Measurements from ENCODE around the gene ATOX1. TPM values are rescaled to one million over a fixed set of nuclear protein-coding genes. Genes with fewer than 3 reads are reported as not detected.

Gene ATOX1
- total RNA-seq, 2 experiments from 2014 or later = 83.1 to 89.9 TPM

DNA sequence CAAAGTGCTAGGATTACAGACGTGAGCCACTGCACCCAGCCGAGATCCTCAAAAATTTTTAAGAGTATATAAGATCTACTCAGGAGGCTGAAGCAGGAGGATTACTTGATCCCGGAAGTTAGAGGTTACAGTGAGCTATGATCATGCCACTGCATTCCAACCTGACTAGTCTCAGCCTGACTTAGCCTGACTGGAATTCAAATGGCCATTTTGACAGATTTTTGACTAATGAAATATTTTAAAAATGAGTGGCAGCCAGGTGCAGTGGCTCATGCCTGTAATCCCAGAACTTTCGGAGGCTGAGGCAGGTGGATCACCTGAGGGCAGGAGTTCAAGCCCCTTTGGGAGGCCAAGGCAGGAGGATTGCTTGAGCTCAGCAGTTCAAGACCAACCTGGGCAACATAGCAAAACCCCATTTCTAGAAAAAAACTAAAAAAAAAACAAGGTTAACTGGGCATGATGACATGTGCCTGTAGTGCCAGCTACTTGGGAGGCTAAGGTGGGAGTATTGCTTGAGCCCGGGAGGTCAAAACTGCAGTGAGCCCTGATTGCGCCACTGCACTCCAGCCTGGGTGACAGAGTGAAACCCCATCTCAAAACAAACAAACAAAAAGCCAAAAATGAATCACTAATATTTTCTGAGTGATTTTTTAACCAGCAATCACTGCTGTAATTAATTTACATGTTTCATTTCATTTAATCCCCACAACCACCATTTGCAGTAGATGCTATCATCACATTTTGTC, 16.6 kb downstream of the ATOX1 start:
- no peak overlapping the region for H3K4me3 Mint-ChIP-seq
- no peaks in the 10 kb centered on the region for H3K27me3 Mint-ChIP-seq
- CTCF ChIA-PET = interaction anchor here (0.6 to 10.7 kb wide), 21 partner anchors 8 to 493 kb away, joined by 3 to 156 read pairs (median 4); partner anchors contain the start of genes G3BP1 and SLC36A1
- peaks cover 19% of the 10 kb centered on the region for H3K36me3 Mint-ChIP-seq
- no peaks in the 10 kb centered on the region for H3K9me3 Mint-ChIP-seq
- peaks cover 36% of the 10 kb centered on the region for H3K4me1 Mint-ChIP-seq (ENCODE audit: low read depth)
- POLR2A ChIA-PET = no interaction called here
- DNase-seq = no peak
- H3K27ac Mint-ChIP-seq = no peak overlapping the region
- intact Hi-C loops (cut with micrococcal nuclease) = no loop called here

DNA sequence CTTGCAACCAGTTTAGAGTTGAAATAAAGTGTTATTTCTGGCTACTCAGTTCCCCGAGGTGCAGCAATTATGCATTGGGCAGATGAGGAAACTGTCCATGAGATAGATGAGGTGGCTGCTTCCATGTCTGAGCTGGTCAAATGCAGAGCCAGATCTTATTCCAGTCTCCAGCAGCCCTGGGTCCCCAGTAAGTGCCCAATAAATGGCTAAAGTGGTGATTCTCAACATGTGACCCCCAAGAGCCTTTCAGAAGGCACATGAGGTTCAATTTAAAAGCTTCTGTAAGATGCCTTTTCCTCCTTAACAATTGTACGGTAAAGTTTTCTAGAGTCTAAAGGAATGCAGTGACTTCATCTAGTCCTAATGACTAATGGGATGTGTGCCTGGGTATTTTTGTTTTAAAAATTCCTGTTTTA, 17.5 kb downstream of the ATOX1 start:
- POLR2A ChIA-PET = interaction anchor here (0.6 kb wide), 1 partner anchor 15 kb away, joined by 3 read pairs; no protein-coding TSS in a partner anchor

DNA sequence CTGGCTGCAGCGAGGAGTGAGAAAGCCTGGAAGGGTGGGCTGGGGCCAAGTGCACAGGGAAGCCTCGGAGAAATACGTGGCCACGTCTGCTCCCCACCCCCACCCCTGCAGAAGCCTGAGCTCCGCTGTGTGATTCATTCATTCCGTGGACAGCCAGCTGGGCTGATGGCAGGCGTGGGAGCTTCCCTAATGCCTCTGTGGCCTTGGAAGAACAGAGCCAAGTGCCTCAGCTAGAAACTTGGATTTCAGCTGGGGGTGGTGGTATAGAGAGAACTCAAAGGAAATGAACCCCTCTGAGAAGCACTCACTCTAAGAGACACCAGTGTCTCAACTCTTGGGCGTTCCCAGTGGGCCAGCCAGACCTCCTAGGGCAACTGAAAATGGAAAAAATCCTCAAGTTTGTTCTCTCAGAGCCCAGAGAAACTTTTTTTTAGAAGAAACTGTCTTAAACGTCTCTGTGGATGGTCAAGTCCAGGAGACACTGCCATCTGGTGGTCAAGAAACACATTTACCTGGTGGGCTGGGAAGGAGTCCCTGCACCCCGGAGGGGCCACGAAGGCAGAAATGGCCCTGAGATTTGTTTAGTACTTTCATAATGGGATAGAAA, 18.0 kb downstream of the ATOX1 start:
- Mint-ChIP-seq H3K27me3 (no peaks in the 10 kb centered on the region), H3K9me3 (no peaks in the 10 kb centered on the region), H3K4me3 (no peak overlapping the region), H3K27ac (no peak overlapping the region), H3K4me1 (ENCODE audit: low read depth) (peaks cover 23% of the 10 kb centered on the region), H3K36me3 (peaks cover 18% of the 10 kb centered on the region)
- peak; percentile 55 for DNase-seq
- ChIA-PET POLR2A (interaction anchor here (0.6 kb wide), 1 partner anchor 16 kb away, joined by 3 read pairs; no protein-coding TSS in a partner anchor), CTCF (interaction anchor here (0.6 to 10.7 kb wide), 22 partner anchors 10 to 293 kb away, joined by 3 to 156 read pairs (median 5); partner anchors contain the start of genes ATOX1, G3BP1, SLC36A1 and SPARC)
- intact Hi-C loops (cut with micrococcal nuclease) = loop anchor here (1.0 kb wide), 2 partner anchors 31 to 81 kb away; partner anchors contain the start of gene G3BP1

More for the DNA sequence above, 17.5 kb downstream of the ATOX1 start:
- intact Hi-C loops (cut with micrococcal nuclease) = loop anchor here (1.0 kb wide), 2 partner anchors 30 to 82 kb away; partner anchors contain the start of gene G3BP1
- Mint-ChIP-seq H3K27ac (no peak overlapping the region), H3K4me1 (ENCODE audit: low read depth) (peaks cover 27% of the 10 kb centered on the region), H3K27me3 (no peaks in the 10 kb centered on the region), H3K4me3 (no peak overlapping the region), H3K36me3 (peaks cover 19% of the 10 kb centered on the region), H3K9me3 (no peaks in the 10 kb centered on the region)
- no peak for DNase-seq
- CTCF ChIA-PET = interaction anchor here (0.7 to 10.7 kb wide), 20 partner anchors 9 to 294 kb away, joined by 3 to 156 read pairs (median 4); partner anchors contain the start of genes G3BP1 and SLC36A1

DNA sequence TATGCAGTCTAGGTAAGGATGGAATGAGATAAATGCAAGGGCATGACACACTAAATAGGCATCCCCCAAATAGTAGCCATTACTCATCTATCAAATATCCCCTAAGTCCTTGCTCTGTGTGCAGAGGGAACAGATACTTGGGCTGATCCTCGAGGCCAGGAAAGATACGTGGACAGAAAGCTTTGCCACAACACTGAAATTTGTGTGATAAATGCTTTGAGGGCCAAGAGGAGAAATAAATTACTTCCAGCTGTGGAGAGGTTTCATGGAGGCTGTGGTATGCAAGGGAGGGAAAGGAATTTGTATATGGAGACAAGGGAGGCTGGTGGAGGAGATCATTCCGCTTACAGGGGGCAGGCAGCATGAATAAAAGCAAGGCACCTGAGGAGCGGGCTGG, 18.5 kb downstream of the ATOX1 start:
- Mint-ChIP-seq H3K36me3 (peaks cover 13% of the 10 kb centered on the region), H3K27ac (no peak overlapping the region), H3K9me3 (no peaks in the 10 kb centered on the region), H3K27me3 (no peaks in the 10 kb centered on the region), H3K4me1 (ENCODE audit: low read depth) (peaks cover 18% of the 10 kb centered on the region), H3K4me3 (no peak overlapping the region)
- DNase-seq = no peak
- POLR2A ChIA-PET = no interaction called here
- CTCF ChIA-PET = interaction anchor here (0.6 to 10.7 kb wide), 20 partner anchors 8 to 292 kb away, joined by 3 to 156 read pairs (median 5); partner anchors contain the start of genes ATOX1, G3BP1, SLC36A1 and SPARC
- intact Hi-C loops (cut with micrococcal nuclease) = loop anchor here (1.0 kb wide), 2 partner anchors 31 to 81 kb away; partner anchors contain the start of gene G3BP1

DNA sequence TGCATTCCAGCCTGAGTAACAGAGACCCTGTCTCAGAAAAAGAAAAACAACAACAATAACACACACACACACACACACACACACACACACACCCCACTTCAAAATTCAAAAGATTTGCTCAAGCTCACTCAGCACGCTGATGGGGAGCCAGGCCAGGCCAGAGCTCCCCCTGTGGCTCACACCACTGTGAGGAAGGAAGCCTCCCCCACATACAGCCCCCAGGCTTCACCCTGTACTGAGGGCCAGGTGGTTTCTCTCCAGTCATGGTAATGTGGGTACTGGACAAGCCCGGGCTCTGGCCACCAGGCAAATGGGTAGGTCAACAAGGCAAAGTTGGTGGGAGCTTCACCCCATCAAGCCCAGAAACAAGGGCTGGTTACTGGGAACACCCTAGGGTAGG, 19.0 kb downstream of the ATOX1 start:
- ChIA-PET POLR2A (no interaction called here), CTCF (interaction anchor here (0.6 to 10.7 kb wide), 14 partner anchors 8 to 519 kb away, joined by 3 to 156 read pairs (median 4); partner anchors contain the start of gene G3BP1)
- H3K9me3 Mint-ChIP-seq = no peaks in the 10 kb centered on the region
- intact Hi-C loops (cut with micrococcal nuclease) = no loop called here
- H3K4me1 Mint-ChIP-seq (ENCODE audit: low read depth) = peaks cover 13% of the 10 kb centered on the region
- H3K27me3 Mint-ChIP-seq = no peaks in the 10 kb centered on the region
- H3K36me3 Mint-ChIP-seq = peaks cover 12% of the 10 kb centered on the region
- no peak overlapping the region for H3K4me3 Mint-ChIP-seq
- no peak overlapping the region for H3K27ac Mint-ChIP-seq
- DNase-seq = no peak

DNA sequence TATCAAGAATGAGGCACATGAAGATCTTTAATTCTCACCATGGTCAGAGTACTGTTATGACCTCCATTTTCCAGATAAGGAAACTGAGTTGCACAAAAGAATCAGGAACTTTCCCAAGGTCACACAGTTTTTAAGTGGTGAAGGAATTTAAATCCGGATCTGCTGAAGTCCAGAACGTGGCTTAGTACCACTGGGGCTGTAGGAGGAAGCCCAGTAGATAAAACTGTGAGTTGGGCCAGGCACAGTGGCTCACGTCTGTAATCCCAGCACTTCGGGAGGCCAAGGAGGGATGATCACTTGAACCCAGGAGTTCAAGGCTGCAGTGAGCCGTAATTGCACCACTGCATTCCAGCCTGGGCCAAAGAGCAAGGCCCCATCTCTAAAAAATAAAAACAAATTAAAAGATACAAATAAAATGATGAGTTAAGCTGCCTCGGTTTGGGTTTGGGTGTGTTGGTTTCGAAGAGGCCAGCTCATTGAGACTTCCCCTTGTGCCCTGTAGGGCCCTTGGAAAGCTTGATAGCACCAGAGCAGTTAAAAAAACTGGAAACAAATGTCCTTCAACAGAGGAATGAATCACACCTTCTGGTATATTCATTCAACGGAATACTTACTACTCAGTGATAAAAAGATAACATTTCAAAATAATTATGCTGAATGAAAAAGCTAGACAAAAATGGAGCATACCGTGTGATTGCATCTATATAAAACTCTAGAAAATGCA, 20.1 kb downstream of the ATOX1 start:
- Mint-ChIP-seq H3K4me3 (no peak overlapping the region), H3K27me3 (no peaks in the 10 kb centered on the region), H3K27ac (no peak overlapping the region), H3K4me1 (ENCODE audit: low read depth) (peaks cover 10% of the 10 kb centered on the region), H3K36me3 (peaks cover 9% of the 10 kb centered on the region), H3K9me3 (no peaks in the 10 kb centered on the region)
- no peak for DNase-seq
- intact Hi-C loops (cut with micrococcal nuclease) = no loop called here
- ChIA-PET CTCF (interaction anchor here (1.0 to 10.7 kb wide), 8 partner anchors 10 to 80 kb away, joined by 3 to 156 read pairs (median 6); partner anchors contain the start of gene G3BP1), POLR2A (no interaction called here)

DNA sequence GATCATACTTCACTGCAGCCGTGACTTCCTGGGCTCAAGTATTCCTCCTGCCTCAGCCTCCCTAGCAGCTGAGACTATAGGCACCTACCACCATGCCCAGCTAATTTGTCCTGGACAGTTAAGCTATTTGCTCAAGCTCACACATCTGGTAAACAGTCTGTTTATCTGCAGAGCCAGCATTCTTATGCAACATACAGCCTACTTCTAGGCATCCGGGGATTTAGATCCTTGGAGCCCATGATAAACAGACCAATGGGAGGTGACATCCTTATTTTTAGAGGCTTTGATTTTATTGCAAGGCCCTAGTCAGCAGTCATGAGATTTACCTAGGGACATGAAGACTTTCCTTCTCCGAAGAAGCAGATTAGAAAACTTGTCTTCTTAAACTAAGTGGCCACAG, 21.0 kb downstream of the ATOX1 start:
- no peak overlapping the region for H3K27ac Mint-ChIP-seq
- no peaks in the 10 kb centered on the region for H3K9me3 Mint-ChIP-seq

DNA sequence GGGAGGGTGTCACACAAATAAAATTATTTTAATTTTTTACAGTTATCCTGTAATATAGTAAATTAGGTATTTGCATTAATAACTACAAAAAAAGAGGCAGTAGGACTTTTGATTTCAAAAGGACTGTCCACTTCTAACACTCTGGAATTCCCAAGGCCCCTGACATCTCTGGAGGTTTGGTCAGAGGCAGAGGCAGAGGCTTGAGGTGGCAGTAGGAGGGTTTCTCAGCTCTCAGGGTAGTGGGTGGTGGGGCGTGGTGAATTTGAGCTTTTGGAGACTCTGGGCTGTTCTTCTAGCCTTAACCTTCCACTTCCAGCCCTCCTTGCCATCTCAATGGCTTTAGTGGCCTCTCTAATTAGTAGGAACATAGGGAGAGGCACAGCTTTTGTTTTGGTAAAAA, 22.8 kb downstream of the ATOX1 start:
- no peaks in the 10 kb centered on the region for H3K27me3 Mint-ChIP-seq
- no peak overlapping the region for H3K4me3 Mint-ChIP-seq
- H3K9me3 Mint-ChIP-seq = no peaks in the 10 kb centered on the region
- peaks cover 5% of the 10 kb centered on the region for H3K36me3 Mint-ChIP-seq
- no peak overlapping the region for H3K27ac Mint-ChIP-seq
- ChIA-PET POLR2A (no interaction called here), CTCF (interaction anchor here (0.7 to 10.7 kb wide), 3 partner anchors 15 to 78 kb away, joined by 3 to 156 read pairs (median 10); no protein-coding TSS in a partner anchor)
- peaks cover 6% of the 10 kb centered on the region for H3K4me1 Mint-ChIP-seq (ENCODE audit: low read depth)
- DNase-seq = no peak
- intact Hi-C loops (cut with micrococcal nuclease) = no loop called here

More for the DNA sequence above, 21.0 kb downstream of the ATOX1 start:
- POLR2A ChIA-PET = no interaction called here
- Mint-ChIP-seq H3K4me3 (no peak overlapping the region), H3K4me1 (ENCODE audit: low read depth) (peaks cover 10% of the 10 kb centered on the region), H3K27me3 (no peaks in the 10 kb centered on the region), H3K36me3 (peaks cover 8% of the 10 kb centered on the region)
- intact Hi-C loops (cut with micrococcal nuclease) = no loop called here
- no peak for DNase-seq
- CTCF ChIA-PET = interaction anchor here (1.2 to 10.7 kb wide), 5 partner anchors 15 to 86 kb away, joined by 3 to 156 read pairs (median 10); partner anchors contain the start of gene G3BP1

DNA sequence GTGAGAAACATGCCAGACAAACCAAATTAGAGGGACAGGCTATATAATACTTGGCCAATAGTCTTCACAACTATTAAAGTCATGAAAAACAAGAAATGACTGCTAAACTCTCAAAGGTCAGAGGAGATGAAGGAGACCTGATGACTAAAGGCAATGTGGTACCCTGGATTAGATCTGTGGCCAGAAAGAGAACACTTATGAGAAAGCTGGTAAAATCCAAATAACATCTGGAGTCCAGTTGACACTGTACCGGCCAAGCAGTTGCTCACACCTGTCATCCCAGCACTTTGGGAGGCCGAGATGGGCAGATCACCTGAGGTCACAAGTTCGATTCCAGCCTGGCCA, 24.4 kb downstream of the ATOX1 start:
- peaks cover 13% of the 10 kb centered on the region for H3K9me3 Mint-ChIP-seq
- H3K4me3 Mint-ChIP-seq = no peak overlapping the region
- CTCF ChIA-PET = no interaction called here
- peaks cover 17% of the 10 kb centered on the region for H3K36me3 Mint-ChIP-seq
- POLR2A ChIA-PET = no interaction called here
- no peak for DNase-seq
- no peak overlapping the region for H3K27ac Mint-ChIP-seq
- intact Hi-C loops (cut with micrococcal nuclease) = no loop called here
- H3K27me3 Mint-ChIP-seq = no peaks in the 10 kb centered on the region
- peaks cover 7% of the 10 kb centered on the region for H3K4me1 Mint-ChIP-seq (ENCODE audit: low read depth)

DNA sequence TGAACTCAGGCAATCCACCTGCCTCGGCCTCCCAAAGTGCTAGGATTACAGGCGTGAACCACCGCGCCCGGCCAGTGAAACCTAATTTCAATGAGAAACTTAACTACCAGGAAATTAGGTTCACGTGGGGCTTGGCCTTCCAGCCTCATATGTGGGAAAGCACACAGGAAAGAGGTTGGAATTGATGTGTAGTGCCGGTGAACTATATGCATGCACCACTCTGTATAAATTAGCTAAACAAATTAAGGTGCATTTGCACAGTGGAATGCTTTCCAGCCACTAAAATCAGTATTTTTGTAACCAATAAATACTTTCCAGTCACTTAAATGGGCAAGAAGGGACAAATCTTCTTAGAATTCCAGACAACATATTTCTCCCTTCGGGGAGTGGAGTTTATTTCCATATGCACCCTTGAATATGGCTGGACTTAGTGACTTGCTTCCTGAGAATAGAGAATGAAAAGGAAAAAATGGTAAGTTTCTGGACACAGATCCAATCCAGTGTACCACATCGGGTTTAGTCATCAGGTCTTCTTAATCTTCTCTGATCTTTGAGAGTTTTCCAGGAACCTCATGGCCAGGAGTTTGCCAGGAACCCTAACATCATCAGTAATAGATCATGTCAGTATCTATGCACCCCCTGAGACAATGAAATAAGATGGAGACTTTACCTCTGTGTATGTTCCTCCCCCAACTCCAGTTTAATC, 24.9 kb downstream of the ATOX1 start:
- H3K27me3 Mint-ChIP-seq = no peaks in the 10 kb centered on the region

DNA sequence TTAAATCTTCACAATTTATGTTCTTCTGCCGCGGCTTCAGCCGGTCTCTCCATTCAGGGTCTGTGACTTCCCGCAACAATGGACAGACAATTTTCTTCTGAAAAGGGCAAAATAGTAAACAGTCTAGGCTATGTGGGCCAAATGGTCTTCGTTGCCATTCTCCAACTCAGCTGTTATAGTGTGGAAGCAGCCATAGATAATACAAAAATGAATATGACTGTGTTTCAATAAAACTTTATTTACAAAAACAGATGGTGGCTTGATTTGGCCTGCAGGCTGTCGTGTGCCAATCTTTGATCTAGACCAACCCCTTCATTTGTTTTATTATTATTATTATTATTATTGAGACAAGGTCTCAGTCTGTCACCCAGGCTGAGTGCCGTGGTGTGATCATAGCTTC, 28.1 kb downstream of the ATOX1 start:
- H3K9me3 Mint-ChIP-seq = peaks cover 13% of the 10 kb centered on the region
- H3K4me3 Mint-ChIP-seq = no peak overlapping the region
- no peak for DNase-seq
- ChIA-PET POLR2A (no interaction called here), CTCF (interaction anchor here (0.8 to 2.0 kb wide), 3 partner anchors 10 to 71 kb away, joined by 3 to 6 read pairs (median 5); no protein-coding TSS in a partner anchor)
- intact Hi-C loops (cut with micrococcal nuclease) = no loop called here
- H3K36me3 Mint-ChIP-seq = peaks cover 23% of the 10 kb centered on the region
- no peaks in the 10 kb centered on the region for H3K27me3 Mint-ChIP-seq
- peaks cover 13% of the 10 kb centered on the region for H3K4me1 Mint-ChIP-seq (ENCODE audit: low read depth)
- H3K27ac Mint-ChIP-seq = no peak overlapping the region

More for the DNA sequence above, 24.9 kb downstream of the ATOX1 start:
- intact Hi-C loops (cut with micrococcal nuclease) = no loop called here
- POLR2A ChIA-PET = no interaction called here
- Mint-ChIP-seq H3K36me3 (peaks cover 17% of the 10 kb centered on the region), H3K9me3 (peaks cover 13% of the 10 kb centered on the region), H3K4me3 (no peak overlapping the region), H3K4me1 (ENCODE audit: low read depth) (peaks cover 8% of the 10 kb centered on the region), H3K27ac (no peak overlapping the region)
- DNase-seq = no peak
- CTCF ChIA-PET = no interaction called here
